Stimulated activated CD4-positive, alpha-beta T cell treated with anti-CD3 and anti-CD28 coated beads, Interleukin-2, amount 100 ng/mL, for 24 hours (primary cell): ENCODE data around the gene SEMA3C.

Experiments used
- DNase-seq, 2 donors: peaks; one replicate each; pipeline ENCODE4 v3.0.0-alpha.2; 2020

The SEMA3C gene

DNA sequence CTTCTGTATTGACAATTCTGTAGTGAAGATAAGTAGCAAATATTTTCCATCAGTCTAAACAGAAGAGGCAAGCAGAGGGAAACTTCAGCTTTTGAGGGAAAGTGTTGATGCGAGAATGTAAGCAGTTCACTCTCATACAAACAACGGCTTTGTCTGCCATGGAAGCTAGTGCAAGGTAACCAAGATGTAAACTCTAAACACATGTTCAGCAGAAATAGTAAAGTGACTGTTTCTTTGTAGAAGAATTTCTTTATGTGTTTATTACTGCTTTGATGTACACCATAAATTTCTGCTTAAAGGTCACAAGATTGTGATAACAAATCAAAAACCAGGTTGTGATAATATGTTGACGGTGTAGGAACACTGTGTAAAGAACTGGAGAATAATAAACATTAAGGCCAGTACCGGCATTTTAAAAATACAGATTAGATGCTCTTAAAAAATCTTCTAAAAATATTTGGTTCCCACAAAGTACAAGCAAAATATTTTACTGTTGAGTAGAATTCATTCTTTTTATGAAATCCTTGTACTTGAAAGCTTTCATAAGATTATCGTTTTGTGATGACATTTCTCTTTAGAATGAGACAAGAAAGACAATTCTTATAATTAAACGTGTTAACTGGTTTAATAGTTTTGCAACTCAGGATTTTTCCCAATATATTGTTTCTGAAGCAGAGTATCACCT, 34.2 kb downstream of the SEMA3C start:
- no peak for DNase-seq

DNA sequence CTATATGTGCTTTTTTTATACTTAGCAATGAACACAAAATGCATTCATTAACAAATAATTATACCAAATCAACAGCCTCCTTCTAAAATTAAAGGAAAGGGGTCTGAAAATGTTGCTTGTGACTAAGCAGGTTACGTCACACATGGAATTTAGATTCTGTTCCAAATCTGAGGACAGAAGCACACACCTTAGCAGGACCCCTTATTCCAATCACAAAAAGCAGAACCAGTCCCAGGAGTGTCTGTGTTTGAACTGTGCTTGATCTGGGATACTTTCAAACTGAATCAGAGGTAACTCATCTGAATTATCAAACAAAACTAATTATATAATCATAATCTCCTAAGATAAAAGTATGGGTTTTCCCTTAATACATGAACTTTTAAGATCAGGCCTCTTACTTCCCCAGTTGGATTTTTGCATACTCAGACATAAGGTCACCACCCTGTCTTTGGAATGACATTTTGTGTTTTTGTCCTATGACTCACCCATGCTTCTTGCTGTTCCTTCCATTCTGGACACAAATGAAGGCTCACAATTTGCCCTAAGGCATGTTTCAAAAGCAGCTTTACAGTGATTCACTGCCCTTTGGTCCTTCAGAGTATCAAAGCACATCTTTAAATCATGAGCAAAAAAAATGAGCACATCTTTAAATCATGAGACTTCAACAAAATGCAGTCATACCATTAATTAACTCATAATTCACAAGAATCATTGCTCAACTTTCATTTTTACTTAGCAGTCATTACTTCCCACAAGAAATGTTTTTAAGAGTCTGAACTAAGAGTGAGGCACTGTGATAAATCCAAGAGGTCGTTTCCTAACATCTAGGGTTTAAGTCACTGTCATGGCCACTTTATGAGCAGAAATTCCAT, 35.5 kb downstream of the SEMA3C start:
- DNase-seq, result no peak

DNA sequence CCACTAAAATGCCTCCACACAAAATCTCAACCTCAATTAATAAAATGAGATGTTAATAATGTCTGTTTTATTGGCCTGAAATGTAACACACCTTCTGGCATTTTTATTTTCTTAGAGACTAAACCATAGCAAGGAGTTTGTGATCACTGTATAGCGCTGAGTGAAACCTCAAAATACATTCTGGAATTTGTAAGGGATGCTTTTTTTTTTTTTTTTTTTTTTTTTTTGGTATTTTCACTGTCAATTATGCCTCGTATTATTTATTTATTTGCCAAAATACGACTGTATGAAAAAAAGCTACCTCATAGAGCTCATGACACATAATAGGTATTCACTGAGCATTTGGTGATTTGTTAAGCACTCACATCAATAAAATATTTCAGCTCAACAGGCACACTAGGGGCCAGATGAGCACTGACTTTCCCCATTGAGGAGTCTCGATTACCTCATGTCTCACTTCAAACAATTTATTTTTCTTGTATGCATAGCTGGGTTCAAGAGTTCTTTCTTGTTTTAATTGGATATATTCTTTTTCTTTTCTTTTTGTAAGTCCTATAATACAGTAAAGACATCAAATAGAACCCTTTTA, 36.5 kb downstream of the SEMA3C start:
- DNase-seq, result no peak

DNA sequence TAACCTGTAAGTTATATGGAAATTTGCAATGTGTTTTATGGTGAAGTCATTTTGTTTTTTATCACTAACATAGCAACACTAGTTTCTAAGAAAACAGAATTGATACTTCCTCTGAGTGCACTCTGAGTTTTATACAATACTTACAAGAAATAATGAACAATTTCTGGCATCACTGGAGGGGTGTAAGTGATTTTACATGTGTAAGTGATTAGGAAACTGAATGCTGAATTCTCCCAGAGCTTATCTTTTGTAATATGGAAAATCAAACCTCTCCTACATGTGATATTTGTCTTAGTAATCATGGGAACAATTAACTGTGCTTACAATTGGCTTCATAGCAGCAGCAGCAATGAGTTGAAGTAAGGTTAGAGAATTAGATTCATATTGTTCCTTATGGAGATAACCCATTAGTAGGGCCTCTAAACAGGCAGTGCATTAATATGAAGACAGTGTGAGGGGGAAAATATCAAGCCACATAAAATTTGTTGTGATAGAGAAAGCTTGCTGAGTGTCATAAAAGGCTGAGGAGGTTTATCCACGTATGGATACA, 37.4 kb downstream of the SEMA3C start:
- no peak for DNase-seq

DNA sequence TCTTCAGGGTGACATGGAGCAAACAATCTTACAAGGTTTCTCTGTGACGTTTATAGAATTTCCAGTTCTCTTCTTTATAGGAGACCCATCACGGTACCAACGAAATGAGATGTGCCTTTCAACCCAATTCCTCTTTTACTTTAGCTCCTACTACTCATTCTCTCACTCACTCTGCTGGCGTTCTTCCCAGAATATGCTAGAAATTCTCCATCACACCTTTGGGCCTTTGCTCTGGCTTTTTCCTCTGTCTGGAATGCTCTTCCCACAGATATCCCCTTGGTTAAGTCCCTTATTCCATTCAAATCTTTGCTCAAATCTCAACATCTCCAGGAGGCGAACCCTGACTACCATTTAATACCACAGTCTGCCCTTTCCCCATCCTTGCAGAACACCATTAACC, 39.0 kb downstream of the SEMA3C start:
- no peak for DNase-seq

DNA sequence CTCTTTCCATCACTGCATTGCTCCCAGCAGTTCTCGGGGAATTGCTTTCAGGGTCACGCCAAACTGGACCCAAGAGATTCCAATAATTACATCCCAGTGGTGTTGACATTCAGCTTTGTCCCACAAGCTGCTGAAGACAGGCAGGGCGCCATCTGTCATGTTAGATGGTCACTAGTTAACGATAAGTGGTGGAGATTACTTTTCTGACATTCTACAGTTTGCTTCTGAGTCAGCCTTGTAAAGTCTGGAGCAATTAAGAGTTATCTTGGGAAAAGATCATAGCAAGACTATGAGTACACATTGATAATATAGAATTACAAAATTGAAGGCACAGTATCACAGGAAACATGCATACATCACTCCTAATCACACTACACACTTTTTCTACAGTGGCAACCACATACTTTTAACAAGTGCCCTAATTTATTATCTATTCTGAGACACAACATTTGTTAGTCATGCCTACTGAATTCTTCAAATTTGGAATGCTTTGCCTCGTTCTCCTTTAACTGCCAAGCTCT, 41.9 kb downstream of the SEMA3C start:
- DNase-seq, result no peak

DNA sequence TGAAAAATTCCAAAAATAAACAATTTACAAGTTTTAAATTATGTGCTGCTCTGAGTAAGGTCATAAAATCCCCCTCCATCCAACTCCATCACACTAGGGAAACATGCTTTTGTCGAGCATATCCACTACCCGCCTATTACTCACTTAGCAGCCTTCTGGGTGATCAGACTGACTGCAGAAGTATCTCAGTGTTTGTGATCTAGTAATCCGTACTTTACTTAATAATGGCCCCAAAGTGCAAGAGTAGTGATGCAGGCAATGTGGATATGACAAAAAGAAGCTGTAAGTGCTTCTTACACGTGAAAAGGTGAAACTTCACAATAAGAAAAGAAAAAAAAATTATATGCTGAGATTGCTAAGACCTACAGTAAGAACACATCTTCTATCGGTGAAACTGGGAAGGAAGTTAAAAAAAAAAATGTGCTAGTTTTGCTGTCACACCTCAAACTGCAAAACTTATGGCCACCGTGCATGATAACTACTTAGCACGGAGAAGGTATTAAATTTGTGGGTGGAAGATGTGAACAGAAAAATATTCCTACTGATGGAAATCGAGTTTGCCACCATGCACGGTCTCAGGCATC, 43.2 kb downstream of the SEMA3C start:
- no peak for DNase-seq

DNA sequence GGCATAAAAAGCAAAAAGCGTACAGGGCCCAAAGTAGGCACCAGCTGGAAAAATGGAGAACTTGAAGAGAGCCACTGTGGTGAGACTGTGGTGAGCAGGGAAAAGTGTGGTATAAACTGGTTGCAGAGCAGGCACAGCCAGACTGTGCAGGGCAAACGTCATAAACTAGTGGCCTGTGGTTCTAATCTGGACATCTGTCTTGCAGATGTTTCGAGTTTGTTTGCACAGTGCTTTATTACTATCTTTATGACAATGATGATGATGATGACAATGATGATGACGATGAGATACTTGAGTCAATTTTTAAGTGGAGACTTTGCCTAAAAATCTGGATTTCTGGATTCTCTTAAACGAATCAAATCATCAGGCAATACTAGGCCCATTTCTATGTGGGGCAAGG, 45.7 kb downstream of the SEMA3C start:
- no peak for DNase-seq

DNA sequence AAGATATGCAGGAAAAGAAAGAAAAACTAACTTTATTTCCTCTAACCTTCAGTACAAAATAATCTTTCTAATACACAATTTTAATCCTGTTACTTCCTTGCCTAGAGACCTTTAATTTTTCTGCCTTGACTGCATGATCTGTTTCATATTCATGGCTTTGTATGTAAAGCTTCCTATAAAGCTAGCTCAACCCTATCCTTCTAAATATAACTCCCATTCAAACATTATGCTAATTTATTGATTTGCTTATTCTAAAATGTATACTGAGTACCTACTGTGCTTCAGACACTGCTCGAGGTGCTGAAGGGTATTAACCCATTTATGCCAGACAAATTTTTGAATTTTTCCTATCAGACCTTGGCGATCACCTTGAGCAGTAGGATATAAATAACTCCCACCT, 47.6 kb downstream of the SEMA3C start:
- no peak for DNase-seq

DNA sequence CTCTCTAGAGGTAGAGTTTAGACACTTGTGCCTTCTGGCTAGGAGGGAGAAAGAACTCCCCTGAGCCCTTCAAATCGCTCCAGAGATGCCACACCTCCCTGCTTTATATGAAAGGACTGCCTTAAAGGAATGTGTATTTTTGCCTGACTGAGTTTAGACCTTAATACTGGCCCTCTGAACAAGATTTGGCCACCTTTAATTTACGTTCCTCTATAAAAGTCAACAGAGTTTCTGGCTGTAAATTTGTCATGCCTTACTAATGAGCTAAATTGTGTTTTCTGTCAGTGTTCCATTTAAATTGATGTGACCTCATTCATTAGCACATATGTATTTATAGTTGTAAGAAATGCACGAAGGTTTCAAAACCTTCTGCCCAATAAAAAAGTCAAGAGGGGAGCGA, 48.0 kb downstream of the SEMA3C start:
- DNase-seq, result no peak

DNA sequence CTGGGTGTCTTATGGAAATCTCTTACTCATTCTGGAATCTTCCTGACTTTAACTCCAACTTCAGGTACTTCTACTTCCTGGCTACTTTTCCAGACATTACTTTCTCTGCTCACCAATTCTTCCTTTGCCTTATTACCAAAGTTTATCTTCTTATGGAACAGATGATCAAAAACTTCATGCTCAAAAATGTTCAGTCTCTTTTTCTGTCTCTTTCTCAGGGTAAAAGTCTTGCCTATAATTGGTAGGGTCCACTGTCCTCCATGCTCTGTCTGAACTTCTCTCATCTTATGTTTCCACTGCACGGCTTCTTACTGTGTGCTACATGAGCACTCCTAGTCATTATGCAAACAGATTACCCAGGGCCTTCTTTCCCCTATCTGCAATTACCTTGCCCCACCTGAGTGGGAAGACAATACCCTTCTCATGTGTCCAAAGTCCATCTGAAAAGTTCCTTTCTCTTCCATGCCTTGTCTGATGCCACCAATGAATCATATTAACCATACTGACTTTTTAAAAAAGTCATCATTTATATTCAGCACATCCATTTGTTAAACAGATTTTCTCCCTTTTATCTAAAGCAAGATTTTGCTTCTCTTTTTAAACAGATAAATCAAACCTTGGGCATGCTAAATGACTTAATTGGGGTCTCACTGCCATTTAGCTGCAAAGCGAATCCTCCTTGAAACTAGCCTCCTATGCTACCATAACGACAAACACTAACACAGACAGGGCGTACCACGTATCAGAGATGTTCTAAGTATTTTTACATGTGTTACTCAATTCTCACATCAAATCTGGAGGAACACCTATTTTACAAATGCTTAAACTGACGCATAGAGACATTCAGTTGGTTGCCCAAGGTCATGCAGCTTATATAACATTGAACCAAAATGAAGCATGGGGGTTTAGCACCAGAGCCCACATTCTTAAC, 48.8 kb downstream of the SEMA3C start:
- DNase-seq, result no peak

DNA sequence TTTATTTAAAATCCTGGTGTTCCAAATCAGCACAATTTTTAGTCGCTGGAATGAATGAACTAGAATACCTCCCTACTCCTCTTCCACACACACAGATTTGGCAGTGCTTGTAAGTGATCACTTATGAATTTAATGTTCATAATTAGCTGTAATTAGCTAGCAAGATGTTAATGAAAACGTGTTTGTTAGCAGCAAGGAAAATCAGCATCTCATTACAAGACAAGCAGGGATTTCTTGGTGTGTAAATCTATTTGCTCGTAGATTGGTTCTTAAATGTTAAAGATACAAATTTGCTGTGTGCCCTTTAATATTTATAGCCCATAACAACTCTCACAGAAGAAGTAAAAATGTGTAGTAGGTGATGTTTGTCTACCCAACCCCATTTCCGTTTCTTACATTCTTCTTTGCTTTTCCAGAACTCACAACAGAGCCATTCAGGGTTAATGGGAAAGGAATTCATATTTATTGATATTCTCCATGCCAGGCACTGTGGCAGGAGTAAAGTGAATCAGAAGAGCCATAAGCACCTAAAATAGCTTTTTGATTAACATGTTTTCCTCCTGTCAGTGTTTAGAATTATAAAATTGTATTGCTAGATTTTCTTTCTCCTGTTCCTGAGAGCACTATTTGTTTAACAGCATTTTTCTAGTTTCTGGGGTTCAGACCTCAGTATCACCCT, 49.6 kb downstream of the SEMA3C start:
- DNase-seq, result no peak

DNA sequence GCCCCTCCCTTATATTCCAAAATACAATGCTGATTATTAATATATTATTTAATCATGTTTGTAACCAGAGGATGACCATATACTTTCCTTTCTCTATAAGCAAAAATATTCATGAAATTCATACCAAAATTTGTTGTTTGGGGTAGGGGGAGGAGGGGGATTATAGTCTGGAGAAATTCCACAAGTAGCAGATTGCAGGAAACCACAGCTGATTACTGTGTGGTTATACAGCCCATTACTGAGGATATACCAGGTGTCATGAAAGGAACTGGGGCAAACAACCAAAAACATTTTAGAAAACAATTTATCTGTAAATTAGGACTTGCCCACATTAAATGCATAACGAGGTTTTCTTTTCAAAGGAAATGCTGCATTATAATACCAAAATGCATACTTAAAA, 50.3 kb downstream of the SEMA3C start:
- no peak for DNase-seq

DNA sequence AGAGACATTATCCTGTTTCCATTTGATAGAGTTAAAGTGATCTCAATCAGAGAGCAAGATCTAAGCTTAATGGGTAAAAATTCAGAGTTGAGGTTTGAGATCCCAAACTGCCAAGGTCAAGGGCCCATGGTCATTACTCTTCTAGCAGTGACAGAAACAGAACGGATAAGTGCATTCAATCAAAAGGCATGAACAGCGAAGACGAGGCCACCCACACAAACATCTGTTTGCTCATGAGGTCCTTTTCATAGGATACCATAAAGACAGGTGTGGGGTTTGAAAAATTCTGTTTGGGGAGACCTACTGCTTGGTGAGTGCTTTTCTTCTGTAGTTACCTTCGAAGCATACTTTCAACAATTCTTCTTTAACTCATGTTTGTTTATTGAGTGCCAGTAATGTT, 58.3 kb downstream of the SEMA3C start:
- no peak for DNase-seq

DNA sequence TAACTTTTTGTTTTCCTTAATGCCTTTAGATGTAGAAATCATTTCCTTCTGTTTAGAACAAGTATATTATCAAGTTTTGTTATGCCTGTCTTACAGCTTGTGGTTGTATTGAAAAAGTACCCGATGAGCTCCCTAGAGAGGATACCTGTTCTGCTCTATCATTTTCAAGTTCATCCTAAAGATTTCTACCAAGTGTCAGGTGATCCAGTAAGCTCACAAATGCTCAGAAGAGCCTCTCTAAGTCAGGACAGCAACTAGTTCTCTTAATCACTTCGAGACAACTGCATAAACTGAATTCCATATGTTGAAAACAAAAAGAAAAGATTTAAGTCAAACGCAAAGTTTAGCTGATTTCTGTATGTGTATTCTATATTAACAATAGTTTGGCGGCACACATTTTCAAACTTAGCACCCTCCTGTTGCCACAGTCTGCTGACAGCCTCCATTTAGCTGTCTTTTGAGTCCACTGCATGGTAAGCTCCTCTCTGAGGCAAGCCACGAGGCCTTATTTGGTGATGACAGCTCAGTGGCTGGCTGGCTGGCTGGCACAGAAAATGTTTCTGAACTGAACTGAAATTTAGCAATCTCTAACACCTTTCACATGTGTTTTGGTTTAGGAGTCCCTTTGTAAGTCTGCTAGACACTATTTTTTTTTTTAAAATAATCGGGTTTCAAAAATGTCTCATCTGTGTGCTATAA, 59.4 kb downstream of the SEMA3C start:
- DNase-seq, result no peak

DNA sequence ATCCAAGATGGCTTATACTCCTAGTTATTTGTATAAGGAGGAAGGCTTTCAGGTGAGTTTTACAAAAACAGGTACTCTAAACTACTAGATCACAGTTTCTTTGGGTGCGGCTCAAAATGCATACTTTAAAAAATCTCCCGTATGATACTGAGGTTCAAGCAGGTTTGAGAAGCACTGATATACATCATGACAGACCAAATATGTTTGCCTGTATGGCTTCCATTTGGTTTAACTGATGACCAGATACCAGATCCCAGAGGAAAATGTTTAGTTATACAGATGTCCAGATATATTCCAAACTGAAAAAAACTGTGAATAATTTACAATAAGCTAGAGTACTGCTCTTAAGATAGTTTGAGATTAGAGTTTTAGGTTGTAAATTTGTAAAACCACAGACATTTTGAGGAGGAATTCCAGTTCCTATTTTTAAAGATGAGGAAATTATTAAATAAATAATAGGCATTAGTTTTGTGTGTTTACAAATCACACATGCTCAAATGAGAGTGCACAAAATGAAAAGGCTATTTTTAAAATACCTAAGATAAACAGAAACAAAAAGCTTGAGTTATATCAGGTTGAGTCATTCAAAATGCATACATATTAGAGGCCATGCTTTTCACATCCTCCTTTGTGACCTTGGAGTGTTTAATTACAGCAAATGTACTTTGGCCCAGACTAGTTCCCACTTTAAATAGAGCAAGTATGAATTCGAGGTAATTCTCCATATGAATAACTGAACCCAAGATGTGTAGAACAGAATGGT, 60.5 kb downstream of the SEMA3C start:
- no peak for DNase-seq

DNA sequence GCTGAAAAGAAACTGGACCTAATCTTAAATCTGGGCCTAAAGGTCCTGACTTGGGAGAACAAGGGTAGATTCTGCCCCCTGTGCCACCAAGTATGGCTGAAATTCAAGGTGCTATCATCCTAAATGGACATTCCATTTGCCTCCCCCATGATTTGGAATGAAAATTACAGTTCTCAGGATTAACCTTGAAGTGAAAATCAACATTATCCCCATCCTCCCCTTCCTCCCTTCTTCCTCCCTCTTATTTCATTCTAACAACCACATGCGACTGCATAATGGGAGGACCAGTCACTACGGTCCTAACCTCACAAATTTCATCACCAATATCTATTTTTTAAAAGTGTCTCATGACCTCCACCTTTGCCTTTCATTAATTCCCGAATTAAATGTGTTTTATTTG, 62.1 kb downstream of the SEMA3C start:
- DNase-seq, result no peak

DNA sequence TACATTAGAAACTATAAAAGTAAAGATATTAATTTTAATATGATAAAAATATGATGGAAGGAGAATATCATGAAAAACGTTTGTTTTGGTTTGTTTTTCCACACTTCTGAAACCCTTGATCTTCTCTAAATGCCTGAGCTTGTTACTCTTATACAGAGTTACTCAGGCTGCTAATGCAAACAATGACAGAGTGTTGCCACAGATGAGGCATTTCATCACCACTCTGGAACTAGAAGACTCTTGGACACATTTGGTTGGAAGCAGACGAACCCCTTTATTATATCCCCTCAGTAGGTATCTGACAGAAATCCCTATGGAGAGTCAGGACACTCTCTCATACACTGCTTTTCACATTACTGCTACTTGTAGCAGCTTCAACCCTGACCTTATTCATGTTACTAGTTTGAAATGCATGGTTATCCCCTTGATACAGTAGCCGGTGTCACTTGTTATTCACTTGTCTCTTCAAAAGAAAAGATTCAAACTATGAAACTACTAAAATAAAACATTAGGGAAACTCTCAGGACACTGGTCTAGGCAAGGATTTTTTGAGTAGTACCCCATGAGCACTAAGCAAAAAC, 66.9 kb downstream of the SEMA3C start:
- DNase-seq, result no peak

DNA sequence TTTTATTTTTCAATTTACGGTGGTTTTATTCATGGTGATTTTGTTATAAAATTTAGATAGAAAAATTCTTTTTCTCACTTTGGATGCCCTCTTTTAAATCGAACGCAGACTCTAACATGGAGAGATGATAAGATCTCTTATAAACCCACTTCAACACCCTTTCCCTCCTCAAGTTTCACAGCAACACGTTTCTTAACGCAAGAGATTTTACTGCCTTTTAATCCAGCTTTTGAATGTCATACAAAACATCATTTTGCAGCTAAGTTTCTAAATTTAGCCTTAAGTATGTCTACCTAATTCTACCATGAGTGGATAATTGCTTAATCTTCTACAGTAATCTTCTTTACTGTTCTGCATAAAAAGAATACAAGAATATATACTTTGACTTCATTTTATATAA, 70.0 kb downstream of the SEMA3C start:
- DNase-seq, result no peak

DNA sequence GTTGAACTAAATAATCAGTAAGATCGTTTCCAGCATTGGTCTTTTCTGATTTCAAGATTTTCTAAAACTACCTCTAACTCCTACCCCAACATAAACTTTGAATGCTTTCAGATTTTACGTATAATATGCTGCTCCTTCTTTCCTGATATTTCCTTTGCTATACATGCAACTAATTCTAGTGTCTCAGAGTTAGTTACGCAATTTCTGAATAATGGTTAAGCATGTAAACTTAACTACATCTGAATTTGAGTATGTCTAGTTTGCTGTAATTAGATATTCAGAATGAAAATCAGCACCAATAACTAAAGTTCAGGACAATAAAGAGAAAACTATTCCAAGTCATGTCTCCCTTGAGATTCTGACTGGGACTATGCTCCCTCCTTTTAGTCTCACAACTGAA, 71.0 kb downstream of the SEMA3C start:
- no peak for DNase-seq
